GM19452 (cell line): Measurements from ENCODE around the gene NCOR1.
A peak's percentile ranks its signal among the peaks of the same experiment; 100 is the strongest.
"Not testable (repeated sequence)": the region's sequence is repeated elsewhere in the genome, so short reads cannot be mapped to it uniquely, and the experiment has no call there.

Experiments used
- ATAC-seq: cut with Tn5 transposase; IDR thresholded peaks from one replicate; pipeline ENCODE4 v1.9.1; 2021; ENCODE audit not compliant: unreplicated experiment

Gene NCOR1

DNA sequence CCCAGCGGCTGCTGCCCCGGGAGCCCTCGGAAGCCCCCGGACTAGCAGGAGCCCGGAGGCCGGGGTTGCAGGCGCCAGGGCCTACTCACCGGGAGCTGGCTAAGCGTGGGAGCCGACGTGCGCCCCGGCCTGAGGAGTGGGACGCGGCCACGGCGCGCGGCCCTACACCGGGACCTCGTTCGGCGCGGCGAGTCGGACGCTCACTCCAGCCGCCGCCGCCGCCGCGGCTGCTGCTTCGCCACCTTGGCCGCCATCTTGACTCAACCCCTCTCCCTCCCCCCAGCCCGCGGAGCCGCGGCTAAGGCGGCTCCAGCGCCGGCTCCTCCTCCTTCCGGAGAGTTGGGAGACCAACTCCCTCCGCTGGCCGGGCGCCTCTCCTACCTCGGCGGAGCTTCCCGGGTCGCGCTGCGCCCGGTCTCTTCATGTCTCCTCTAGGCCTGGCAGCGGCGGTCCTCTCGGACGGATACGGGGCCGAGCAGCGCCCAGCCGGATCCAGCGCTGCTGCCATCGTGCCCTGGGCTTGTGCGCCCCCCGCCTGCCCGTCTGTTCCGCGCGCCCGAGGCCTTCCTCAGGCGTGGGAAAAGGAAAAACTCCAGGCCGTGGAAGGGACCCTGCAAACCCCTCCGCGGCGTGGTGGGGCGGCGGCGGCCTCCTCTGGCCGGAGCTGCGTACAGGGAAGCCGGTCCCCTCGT, at the start of gene NCOR1:
TSS of gene NCOR1 (minus strand) at position 262 of the 692 bp plus-strand sequence. CDS start 20,965 bp downstream, outside the sequence.
- peak; percentile 84 for ATAC-seq

DNA sequence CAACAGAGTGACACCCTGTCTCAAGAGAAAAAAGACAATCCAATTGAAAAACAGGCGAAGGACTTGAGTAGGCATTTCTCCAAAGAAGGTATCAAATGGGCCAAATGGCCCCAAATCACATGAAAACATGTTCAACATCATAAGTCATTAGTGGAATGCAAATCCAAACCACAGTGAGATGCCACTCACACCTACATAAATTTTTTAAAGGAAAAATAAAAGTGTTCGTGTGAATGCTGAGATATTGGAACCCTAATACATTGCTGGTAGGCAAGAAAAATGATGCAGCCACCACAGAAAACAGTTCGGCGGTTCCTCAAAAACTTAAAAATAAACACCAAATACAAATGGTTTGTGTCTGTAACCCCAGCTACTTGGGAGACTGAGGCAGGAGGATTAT, 46.9 kb upstream of the NCOR1 start:
- ATAC-seq = no peak

DNA sequence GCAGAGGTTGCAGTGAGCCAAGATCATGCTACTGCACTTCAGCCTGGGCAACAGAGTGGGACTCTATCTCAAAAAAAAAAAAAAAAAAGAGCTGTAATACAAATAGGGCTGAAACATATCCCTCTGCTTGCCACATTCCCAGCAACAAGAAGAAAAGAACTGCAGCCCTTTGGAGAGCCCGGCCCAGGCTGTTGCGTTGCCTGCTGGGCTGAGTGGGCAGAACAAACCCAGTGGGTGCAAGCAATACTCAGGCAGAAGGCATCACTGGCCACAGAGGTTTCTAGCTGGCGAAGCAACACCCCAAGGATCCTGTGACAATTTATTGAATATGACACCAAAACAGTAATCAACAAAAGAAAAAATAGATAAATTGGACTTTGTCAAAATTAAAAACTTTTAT, 45.7 kb upstream of the NCOR1 start:
- ATAC-seq = no peak

DNA sequence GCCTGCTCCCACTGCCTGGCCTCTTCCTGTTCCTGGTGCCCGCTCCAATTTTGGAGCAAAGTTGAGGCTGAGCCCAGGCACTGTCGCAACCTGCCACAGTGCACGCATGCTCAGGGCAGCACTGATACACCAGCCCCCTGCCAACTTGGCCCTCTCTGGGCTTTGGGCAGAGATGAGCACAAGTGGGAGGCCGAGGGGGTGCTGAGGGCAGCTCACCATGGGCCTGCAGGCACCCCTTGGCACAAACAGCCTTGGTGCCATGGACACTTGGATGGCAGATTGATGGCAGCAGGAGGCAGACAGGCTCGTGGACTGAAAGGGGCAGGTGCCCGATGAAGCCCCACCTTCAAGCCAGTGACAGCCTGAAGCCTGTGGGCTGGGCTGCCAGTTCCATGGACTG, 44.6 kb upstream of the NCOR1 start:
- ATAC-seq = no peak

DNA sequence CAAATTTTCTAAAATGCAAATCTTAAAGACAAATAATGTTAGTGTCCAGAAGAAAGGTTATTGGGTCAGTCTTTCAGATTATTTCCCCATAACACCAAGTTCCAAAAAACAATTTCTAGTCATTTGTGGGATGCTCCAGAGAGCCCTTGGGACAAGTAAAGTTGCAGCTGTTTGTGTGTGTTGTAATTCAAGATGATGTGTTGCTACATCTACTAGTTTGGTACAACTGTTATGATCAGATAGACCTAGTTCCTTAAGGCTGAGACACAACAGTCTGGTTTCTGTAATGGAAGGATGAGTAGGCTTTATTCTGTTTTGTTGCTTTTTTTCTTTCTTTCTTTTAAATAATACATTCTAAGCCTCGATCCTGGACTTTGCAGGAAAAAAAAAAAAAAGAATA, 43.6 kb upstream of the NCOR1 start:
- no peak for ATAC-seq

DNA sequence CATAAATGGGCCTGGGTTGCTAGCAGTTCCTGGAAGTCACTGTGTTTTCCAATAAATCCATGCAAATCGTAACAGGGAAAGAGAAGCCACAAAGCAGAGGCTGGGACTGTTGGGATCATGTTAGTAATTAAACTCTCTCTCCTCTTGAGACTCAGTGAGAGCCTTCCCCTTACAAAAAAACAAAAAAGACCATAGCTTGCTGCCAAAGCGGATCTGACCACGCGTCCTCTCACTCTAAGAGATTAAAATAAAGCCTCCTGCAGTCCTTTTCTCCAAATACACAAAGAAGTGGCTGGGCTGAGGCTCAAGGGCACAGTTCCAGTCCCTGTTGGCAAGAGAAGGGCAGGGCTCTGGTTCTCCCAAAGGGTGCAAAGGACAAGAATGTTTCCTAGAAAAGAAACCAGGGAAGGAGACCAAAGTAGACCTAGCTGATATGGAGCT, 40.2 kb upstream of the NCOR1 start:
- ATAC-seq = no peak

DNA sequence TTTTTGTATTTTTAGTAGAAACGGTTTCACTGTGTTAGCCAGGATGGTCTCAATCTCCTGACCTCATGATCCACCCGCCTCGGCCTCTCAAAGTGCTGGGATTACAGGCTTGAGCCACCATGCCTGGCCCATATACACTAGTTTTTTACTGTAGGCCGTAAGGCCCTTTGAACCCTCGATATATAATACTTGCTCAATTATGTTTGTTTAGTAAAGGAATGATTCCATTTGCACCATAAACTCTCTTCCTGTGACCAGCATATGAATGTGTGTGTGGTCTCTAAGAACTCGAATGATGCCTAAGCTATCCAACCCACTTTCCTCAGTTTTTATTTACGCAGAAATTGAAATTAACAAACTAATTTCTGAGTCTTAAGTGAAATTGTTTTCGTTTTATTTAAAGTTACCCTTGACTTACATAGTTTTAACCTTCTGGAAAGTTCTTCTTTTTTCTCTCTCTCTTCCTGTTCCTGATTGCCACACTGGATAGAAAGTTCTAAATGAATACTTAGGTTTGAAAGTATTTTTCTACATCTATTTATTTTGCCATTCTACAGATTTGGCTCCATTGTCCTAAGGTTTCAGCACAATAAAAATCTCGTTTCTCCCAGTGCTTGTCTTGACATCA, 39.6 kb upstream of the NCOR1 start:
- ATAC-seq = no peak

DNA sequence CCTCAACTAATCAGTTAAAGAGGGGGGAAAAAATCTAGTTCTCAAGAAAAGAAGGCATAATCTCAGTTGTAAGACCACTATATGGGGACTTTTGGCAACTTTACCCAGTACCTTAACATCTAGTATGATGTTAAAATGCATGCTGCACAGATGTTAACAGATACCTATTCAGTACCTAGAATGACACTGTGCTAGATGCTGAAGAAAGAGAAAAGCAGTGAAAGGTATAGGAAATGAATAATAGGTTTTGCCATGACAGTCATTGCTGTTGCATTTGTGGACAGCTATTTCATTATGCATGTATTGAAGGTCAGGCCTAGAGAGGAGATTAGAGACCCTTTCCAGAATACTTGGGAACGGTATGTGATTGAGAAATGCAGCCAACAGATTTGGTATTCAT, 36.2 kb upstream of the NCOR1 start:
- no peak for ATAC-seq

DNA sequence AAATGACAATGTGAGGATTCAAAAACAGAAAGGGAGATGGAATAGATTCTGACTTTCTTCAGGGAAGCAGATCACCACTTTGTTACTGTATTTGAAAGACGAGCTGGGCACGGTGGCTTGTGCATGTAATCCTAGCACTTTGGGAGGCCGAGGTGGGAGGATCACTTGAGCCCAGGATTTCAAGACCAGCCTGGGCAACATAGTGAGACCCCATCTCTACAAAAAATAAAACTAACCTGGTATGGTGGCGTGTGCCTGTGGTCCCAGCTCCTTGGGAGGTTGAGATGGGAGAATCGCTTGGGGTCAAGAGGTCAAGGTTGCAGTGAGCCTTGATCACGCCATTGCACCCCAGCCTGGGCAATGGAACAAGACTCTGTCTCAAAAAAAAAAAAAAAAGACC, 35.7 kb upstream of the NCOR1 start:
- ATAC-seq = no peak

DNA sequence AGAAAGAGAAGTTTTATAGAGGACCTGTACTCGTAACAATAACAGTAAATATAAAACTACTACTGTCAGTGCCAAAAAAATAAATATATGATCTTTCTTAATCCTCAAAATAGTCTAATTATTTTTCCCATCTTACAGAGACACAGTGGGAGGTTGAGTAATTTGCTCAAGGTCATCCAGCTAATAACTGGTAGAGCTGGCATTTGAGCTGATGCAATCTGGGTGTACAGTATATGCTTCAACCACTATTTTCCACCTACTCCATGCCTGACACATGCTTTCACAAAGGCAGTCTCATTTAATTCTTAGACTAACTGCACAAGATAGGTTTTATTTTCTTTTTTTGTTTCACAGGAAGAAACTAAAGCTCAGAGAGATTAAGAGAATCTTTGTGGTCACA, 35.3 kb upstream of the NCOR1 start:
- no peak for ATAC-seq

DNA sequence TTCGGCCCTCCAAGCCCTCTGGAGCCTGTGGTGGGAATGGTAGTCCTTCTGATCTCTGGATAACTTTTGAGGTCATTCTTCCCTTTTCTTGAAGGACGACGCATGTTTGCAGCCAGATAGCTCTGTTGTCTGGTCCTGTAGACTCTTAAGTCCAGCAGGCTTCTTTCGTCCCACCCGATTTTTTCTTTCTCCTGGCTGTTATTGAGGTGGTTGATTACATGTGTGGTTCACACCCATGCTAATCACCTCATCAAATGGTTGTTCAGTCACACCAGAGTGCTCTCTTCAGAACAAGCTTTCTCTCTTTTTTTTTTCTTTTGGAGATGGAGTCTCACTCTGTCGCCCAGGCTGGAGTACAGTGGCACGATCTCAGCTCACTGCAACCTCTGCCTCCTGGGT, 32.3 kb upstream of the NCOR1 start:
- ATAC-seq = no peak

DNA sequence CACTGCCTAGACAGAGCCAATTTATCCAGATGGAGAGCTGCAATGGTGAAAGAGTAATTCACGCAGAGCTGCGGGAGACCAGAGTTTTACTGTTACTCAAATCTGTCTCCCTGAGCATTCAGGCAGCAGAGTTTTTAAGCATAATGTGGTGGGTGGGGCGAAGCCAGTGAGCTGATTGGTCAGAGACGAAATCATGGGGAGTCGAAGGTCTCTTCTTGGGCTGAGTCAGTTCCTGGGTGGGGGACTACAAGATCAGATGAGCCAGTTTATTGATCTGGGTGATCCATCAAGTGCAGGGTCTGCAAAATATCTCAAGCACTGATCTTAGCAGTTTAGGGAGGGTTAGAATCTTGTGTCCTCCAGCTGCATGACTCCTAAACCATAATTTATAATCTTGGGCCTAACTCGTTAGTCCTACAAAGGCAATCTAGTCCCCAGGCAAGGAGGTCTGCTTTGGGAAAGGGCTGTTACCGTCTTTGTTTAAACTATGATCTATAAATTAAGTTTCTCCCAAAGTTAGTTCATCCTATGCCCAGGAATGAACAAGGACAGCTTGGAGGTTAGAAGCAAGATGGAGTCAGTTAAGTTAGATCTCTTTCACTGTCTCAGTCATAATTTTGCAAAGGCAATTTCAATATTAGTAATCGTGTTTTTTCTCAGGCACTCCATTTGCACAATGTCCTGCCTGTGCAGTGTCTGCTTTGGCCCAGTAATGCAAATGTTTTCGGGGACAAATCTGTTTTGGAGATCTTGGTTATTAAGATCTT, 28.6 kb upstream of the NCOR1 start:
- no peak for ATAC-seq

DNA sequence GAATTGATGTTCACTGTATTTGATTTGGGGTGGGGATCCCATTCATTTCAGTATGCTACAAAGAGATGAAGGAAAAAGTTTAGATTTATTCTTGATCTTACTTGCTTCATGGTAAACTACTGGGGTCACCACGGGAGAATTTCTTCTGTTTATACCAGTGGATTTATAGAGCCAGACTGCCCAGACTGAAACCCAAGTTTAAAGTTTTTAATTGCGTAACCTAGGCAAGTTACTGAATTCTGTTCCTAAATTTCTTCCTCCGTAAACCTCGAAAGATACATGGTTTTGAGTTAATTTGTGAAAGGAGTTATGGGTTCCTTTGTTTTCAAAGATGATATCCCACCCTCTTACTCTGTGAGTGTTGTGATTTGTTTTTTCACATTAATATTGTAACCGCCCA, 28.1 kb upstream of the NCOR1 start:
- no peak for ATAC-seq

DNA sequence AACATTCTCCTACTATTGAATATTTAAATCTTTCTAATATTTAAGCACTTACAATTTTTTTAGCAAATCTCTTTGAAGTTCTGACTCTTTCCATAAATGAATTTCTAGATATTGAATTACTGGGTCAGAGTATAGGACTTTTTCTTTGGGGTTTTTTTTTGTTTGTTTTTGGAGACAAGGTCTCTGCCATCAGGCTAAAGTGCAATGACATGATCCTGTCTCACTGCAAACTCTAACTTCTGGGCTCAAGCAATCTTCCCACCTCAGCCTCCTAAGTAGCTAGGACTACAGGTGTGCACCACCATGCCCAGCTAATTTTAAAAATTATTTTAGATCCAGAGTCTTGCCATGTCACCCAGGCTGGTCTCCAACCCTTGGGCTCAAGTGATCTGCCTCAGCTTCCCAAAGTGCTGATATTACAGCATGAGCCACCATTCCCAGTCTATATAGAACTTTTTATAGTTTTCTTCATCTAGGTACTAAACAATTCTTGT, 26.6 kb upstream of the NCOR1 start:
- ATAC-seq = no peak

DNA sequence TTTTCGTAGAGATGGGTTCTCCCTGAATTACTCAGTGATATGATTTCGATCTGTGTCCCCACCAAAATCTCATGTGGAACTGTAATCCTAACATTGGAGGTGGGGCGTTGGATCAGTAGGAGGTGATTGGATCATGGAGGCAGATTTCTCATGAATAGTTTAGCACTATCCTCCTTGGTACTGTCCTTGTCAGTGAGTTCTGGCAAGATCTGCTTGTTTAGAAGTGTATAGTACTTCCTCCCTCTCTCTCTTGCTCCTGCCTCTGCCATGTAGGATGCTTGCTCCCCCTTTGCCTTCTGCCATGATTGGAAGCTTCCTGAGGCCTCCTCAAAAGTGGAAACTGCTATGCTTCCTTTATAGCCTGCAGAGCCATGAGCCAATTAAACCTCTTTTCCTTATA, 24.6 kb upstream of the NCOR1 start:
- no peak for ATAC-seq

DNA sequence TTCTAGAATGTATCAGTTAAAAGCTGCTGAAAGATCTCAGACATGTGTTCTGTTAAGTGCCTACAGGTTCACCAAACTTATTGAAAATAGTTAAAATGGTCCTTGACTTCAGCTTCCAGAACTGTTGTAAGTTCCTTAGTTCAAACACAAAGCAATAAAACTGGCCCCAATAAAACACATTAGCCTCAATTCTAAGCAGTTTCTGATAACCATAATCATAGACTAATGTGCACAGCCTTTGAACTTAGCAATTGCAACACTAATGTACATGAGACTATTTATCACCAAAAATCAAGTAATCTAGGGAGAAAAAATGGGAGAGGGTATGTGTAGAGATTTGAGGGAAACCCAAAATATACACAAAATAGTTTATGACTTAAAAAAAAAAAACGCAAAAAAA, 17.1 kb upstream of the NCOR1 start:
- ATAC-seq = no peak

DNA sequence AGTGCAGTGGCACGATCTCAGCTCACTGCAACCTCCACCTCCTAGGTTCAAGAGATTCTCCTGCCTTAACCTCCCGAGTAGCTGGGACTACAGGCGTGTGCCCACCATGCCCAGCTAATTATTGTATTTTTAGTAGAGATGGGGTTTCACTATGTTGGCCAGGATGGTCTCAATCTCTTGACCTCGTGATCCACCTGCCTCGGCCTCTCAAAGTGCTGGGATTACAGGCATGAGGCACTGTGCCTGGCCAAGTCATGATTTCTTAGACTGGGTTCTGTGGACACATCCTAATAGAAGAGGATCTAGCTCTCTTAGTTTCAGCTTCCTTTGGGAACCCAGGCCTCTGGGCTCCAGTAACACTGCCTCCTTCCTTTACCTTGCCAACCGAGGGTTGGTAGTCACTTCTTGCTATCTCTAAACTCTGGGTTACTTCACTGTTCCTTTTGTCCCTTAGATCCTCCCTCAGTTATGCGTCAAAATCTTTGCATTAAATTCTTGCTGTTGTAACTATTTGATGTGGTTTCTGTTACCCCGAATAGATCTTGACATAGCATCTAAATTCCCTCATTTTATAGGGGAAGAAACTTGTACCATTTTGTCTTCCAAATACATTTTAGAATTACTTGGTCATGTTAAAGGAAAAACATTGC, 14.7 kb upstream of the NCOR1 start:
- ATAC-seq = not testable (repeated sequence)

DNA sequence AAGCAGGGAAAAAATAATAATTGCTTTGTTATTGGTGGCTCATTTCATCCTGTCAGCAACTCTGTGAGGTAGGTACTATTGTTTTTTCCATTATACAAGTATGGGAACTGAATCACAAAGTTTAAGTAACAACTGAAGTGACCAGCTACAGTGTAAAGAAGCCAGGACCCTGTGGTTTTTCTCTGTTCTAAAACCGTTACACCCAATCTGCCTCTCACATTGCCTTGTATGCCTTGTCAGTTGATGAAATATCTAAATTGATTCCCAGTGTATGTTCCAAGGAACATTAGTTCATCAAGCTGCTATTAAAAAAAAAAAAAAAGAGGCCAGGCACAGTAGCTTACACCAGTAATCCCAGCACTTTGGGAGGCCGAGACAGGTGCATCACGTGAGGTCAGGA, 7.1 kb upstream of the NCOR1 start:
- no peak for ATAC-seq

DNA sequence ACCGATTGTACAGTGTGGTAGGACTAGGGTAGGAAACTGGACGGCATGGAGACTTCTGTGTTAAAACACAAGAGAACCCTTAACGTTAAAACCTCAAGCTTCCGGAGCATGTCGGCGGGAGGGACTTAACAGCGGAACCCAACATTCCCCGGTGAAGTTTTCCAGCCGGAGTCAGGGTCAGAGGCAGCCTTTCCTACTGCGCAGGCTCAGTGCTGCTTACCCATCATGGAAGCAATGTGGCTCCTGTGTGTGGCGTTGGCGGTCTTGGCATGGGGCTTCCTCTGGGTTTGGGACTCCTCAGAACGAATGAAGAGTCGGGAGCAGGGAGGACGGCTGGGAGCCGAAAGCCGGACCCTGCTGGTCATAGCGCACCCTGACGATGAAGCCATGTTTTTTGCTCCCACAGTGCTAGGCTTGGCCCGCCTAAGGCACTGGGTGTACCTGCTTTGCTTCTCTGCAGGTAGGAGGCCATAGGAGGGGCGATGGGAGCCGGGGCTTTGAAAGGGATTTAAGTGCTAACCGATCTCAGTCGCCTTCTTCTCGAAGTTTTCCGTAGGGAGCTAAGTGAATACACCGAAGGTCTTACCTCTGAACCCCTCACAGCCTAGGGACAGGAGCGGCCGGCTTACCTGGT, 1.8 kb upstream of the NCOR1 start, which contains the start of gene PIGL:
TSS of gene PIGL (plus strand) at position 209 of the 634 bp plus-strand sequence. CDS start at position 226, 17 bp downstream.
- peak; percentile 34 for ATAC-seq

DNA sequence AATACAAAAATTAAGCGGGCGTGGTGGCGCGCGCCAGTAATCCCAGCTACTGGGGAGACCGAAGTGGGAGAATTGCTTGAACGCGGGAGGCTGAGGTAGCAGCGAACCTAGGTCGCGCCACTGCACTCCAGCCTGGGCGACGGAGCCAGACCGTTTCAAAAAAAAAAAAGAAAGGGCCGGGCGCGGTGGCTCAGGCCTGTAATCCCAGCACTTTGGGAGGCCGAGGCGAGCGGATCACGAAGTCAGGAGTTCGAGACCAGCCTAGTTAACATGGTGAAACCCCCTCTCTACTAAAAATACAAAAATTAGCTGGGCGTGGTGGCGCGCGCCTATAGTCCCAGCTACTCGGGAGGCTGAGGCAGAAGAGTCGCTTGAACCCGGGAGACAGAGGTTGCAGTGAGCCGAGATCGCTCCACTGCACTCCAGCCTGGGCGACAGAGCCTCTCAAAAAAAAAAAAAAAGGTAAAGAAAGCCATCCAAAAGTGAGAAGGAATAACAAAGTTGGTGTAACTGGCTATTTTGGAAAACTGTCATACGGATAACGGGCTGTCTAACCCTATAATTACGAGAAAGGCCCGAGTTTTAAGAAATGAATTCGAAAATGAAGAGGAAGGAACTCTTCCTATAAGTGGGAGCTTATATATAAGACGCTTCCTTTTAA, 1.1 kb upstream of the NCOR1 start:
- ATAC-seq = not testable (repeated sequence)
